Thyroid gland (tissue), 4 donors: ENCODE results near the gene SCAPER.

Experiments
- POLR2A ChIP-seq, 2 donors: fragments of 450-650 bp; IDR thresholded peaks; one replicate each; pipeline ENCODE4 v1.6.1; 2017; ENCODE audit warnings: antibody characterized with exemption in 2 of 2, mild to moderate bottlenecking in 2 of 2, moderate library complexity in 1 of 2
- TF ChIP-seq, protein P1 (sequence below), 6 experiments: fragments of 200-600 bp in 3 of 6; fragments of 450-650 bp in 3 of 6; sonication (generic) in 3 of 6; IDR thresholded peaks; one replicate each; pipeline ENCODE4 v1.5.1; 2016 to 2019; ENCODE audit warnings: antibody characterized with exemption in 6 of 6, mild to moderate bottlenecking in 2 of 6, inconsistent platforms in 1 of 6, moderate library complexity in 1 of 6

DNA sequence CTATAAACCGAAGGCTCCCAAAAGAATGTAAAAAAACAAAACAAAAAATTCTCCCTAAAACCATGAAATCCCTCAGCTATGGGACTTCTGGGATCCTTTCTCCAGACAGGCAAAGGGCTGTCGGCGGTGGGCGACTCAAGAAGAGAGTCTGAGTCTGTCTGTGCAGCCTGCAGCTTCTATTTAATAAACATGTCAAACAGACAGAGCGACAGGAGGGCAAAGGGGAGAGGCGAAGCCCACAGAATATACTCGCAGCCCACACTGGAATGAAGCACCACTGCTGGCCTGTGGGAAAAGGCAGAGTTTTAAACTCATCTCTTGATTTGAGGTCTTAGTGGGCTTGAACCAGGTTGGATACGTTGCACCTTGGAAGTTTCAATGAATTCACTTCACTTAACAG is 528.3 kb downstream of the SCAPER start:
- TF ChIP-seq POLR2A (IDR thresholded peaks at IDR 0.05), result no peak
- TF ChIP-seq, protein P1, sequence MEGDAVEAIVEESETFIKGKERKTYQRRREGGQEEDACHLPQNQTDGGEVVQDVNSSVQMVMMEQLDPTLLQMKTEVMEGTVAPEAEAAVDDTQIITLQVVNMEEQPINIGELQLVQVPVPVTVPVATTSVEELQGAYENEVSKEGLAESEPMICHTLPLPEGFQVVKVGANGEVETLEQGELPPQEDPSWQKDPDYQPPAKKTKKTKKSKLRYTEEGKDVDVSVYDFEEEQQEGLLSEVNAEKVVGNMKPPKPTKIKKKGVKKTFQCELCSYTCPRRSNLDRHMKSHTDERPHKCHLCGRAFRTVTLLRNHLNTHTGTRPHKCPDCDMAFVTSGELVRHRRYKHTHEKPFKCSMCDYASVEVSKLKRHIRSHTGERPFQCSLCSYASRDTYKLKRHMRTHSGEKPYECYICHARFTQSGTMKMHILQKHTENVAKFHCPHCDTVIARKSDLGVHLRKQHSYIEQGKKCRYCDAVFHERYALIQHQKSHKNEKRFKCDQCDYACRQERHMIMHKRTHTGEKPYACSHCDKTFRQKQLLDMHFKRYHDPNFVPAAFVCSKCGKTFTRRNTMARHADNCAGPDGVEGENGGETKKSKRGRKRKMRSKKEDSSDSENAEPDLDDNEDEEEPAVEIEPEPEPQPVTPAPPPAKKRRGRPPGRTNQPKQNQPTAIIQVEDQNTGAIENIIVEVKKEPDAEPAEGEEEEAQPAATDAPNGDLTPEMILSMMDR (IDR thresholded peaks at IDR 0.05), result no peak
